GM19468 (cell line): Measurements from ENCODE around the gene COG6.
A peak's percentile ranks its signal among the peaks of the same experiment; 100 is the strongest.

Experiments
- ATAC-seq: cut with Tn5 transposase; IDR thresholded peaks from one replicate; pipeline ENCODE4 v1.9.1; 2021; ENCODE audit warnings: mild to moderate bottlenecking, moderate library complexity, moderate number of reproducible peaks; ENCODE audit not compliant: unreplicated experiment; ENCODE audit errors: extremely low read depth

COG6 gene

GRCh38 chr13:39675904-39676303 lies 20.4 kb downstream of the COG6 start:
- ATAC-seq: no peak

GRCh38 chr13:39676315-39676876 lies 20.9 kb downstream of the COG6 start:
- no peak for ATAC-seq

GRCh38 chr13:39682310-39682709 lies 26.8 kb downstream of the COG6 start:
- no peak for ATAC-seq

GRCh38 chr13:39682788-39683187 lies 27.3 kb downstream of the COG6 start:
- ATAC-seq: peak; percentile 17

GRCh38 chr13:39684531-39685137 lies 29.2 kb downstream of the COG6 start:
- ATAC-seq: no peak

GRCh38 chr13:39685652-39686051 lies 30.2 kb downstream of the COG6 start:
- ATAC-seq: no peak

GRCh38 chr13:39688278-39688677 lies 32.8 kb downstream of the COG6 start:
- no peak for ATAC-seq

- ATAC-seq: no peak
These were observed 33.4 kb downstream of the COG6 start for GRCh38 chr13:39688699-39689405.

GRCh38 chr13:39692660-39693438 lies 37.4 kb downstream of the COG6 start:
- ATAC-seq: no peak

- ATAC-seq: no peak
These were observed 43.8 kb downstream of the COG6 start for GRCh38 chr13:39699274-39699673.

- ATAC-seq: no peak
These were observed 57.2 kb downstream of the COG6 start for GRCh38 chr13:39712626-39713025.

- ATAC-seq: no peak
These were observed 73.7 kb downstream of the COG6 start for GRCh38 chr13:39729156-39729555.

- no peak for ATAC-seq
These were observed 79.5 kb downstream of the COG6 start for GRCh38 chr13:39734952-39735351.

- no peak for ATAC-seq
These were observed 81.6 kb downstream of the COG6 start for GRCh38 chr13:39737047-39737446.

GRCh38 chr13:39740761-39741160 lies 85.3 kb downstream of the COG6 start:
- ATAC-seq: no peak

- ATAC-seq: no peak
These were observed 93.5 kb downstream of the COG6 start for GRCh38 chr13:39748961-39749360.

- ATAC-seq: no peak
These were observed 94.1 kb downstream of the COG6 start for GRCh38 chr13:39749528-39749927.

GRCh38 chr13:39751805-39752204 lies 96.3 kb downstream of the COG6 start:
- no peak for ATAC-seq

- ATAC-seq: peak; percentile 87
These were observed 105.1 kb downstream of the COG6 start for GRCh38 chr13:39760521-39760920.

- ATAC-seq: no peak
These were observed 110.5 kb downstream of the COG6 start for GRCh38 chr13:39765801-39766463.
